Measurements from ENCODE around the gene SLC5A10.
A peak's percentile ranks its signal among the peaks of the same experiment; 100 is the strongest.
"Not testable (repeated sequence)": the region's sequence is repeated elsewhere in the genome, so short reads cannot be mapped to it uniquely, and the experiment has no call there.

The SLC5A10 gene

DNA sequence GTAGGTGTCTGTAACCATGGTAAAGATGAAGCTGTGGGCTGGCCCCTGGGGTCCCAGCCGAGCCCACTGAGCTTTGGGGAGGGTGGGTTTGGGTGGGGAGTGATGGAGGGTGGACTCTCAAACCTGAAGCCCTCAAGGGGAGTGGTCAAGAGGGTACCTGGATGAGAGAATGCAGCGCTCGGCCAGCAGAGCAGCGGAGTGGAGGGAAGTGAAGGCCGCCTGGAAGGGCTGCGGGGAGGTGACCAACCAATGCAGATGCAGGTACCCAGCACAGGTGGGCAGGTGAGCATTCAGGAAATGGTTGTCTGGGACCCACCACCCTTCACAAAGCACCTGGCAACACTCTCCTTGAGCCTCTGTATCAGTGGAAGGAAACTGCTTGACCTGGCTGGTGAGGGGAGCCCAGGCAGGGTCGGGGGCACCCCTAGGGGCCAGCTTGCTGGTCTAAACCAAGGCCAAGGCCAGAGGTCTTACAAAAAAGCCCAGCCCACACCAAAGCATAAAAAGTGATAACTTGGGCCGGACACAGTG lies 3.4 kb upstream of the SLC5A10 start:
- DNase-seq, result no peak

DNA sequence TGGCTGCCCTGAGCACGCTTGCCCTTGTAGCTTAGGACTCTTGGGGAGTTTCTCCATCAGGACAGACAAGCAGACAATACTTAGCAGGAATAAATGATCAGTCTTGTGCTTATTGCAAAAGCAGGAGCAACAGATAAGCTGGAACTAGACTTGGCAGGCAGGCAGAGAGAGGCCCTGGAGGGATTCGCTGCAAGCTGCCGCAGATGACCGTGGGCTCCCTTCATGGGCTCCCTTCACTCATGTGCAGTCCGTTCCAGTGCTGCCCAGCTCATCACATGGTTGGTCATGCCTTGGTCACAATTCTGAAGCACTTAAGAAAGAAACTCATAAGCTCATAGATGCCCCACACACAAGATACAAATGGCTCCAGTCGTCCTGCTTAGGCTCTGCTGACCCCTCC lies 2.4 kb upstream of the SLC5A10 start:
- DNase-seq, result no peak

DNA sequence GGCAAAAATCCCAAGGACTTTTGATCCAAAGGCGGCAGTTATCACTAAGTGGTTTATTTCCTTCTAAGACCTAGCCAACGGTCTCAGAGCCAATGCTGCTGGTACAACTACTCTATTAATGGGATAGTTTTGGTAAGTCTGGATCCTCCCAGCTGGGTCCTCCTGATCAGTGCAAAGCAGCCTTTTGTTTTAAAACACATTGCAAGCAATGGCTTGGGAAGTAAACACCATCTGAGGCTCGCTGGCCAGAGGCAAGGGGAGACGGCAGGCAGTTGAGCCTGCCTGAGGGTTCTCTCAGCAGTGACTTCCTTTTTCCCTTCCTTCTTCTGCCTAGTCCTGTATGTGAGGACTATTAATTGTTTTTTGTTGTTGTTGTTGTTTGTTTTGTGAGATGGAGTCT lies 1.6 kb upstream of the SLC5A10 start:
- DNase-seq, result no peak

DNA sequence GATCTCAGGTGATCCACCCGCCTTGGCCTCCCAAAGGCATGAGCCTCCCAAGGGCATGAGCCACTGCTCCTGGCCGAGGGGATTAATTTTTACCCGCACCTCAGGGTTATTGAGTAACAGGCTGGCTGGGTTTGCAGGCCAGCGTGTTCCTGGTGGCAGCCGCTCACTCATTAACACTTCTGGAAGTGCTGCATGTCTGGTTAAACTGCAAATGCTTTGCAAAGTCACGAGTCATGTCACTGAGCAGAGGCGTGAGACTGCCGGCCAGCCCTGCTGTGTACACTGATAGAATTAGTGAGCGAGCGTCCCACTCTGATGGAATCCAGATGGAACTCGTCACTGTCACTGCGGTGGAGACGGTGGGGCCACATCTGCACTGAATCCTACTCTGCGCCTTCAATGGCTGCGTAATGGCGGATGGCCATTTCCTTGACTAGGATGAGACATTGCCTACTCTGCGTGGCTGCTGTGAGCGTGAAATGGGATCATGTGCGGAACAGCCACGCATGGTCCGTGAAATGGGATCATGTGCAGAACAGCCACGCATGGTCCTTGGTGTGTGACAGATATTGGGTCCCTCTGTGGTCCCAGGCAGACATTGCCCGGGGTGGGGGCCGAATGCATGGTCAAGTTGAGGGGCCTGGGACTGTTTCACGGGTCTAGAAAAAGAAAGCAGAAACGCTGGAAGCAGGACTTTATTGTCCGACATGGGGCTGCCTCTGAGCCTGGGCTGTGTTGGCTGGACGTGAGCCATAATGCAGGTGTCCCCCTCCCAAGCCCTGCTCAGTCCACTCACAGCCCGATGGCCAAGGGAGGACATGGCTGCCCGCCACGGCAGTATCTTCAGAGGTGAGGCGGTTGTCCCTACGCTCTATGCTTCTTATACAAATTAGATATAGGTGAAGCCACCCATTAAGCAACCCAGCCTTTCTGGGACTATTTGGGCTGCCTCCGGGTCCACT lies 740 bp upstream of the SLC5A10 start:
- no peak for DNase-seq

DNA sequence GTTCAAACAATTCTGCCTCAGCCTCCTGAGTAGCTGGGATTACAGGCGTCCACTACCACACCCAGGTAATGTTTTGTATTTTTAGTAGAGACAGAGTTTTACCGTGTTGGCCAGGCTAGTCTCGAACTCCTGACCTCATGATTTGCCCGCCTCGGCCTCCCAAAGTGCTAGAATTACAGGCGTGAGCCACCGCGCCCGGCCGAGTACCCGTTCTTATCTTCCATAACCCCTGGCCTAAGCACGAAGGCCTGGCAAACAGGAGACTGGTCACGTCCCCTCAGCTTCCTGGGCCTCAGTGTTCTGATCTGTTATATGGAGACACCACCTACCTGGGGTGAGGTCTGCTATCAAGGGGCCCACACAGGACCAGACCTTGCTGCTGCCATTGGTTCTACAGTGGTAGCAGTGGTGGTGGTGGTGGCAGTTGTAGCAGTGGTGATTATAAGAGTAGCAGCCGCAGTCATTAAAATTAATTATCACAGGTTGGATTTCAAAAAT lies 1.3 kb downstream of the SLC5A10 start:
- DNase-seq, result no peak

DNA sequence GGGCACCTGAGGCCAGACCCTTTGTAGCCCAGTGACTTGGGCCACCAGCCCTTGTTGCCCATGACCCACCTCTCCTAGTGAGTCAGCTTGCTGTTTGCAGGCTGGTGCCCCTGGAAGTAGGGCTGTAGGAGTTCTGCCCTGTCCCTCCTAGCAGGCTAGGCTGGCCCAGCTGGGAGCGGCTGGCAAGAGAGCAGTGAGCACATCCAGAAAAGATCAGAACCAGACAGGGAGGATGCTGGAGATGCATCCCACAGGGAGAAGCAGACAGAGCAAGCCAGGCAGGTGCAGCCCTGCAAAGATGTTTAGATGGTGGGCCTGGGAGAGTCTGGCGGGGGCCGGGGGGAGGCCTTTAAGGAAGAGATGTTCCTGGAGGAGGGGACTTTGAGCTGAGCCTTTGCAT lies 2.4 kb downstream of the SLC5A10 start:
- DNase-seq, result no peak

DNA sequence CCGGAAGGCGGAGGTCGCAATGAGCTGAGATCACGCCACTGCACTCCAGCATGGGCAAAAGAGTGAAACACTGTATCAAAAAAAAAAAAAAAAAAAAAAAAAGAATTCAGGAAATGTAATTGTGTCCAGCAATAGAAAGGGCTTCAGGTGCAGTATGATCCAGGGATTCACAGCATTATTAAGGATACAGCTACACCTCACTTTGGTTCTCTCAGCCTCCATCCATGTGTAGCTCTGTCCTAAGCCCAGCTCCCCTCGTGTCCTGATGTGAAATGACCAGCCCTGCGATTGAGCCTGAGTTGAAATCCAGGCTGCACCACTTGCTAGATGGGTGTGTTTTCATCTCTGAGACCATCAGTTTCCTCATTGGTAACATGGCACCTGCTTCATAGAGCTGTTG lies 3.0 kb downstream of the SLC5A10 start:
- no peak for DNase-seq

DNA sequence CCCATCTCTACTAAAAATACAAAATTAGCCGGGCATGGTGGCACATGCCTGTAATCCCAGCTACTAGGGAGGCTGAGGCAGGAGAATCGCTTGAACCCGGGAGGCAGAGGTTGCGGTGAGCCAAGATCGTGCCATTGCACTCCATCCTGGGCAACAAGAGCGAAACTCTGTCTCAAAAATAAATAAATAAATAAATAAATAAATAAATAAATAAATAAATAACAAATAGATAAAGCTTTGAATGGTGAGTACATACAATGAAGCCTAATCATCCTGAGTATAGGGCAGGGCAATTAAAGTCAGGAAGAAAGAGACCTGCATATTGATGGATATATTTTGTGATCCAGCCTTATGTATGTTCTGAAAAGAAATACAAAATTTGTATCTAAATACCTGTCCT lies 4.1 kb downstream of the SLC5A10 start:
- not testable (repeated sequence) for DNase-seq

DNA sequence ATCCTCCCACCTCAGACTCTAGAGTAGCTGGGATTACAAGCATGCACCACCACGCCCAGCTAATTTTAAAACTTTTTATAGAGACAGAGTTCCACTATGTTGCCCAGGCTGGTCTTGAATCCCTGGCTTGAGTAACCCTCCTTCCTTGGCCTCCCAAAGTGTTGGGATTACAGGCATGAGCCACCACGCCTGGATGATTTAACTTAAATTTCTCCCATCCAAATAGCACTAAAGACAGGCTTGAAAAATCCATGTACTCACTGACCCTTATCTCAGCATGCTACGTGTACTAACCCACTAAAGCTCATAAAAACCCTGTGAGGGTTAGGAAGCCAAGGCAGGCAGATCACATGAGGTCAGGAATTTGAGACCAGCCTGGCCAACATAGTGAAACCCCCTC lies 4.6 kb downstream of the SLC5A10 start:
- no peak for DNase-seq

DNA sequence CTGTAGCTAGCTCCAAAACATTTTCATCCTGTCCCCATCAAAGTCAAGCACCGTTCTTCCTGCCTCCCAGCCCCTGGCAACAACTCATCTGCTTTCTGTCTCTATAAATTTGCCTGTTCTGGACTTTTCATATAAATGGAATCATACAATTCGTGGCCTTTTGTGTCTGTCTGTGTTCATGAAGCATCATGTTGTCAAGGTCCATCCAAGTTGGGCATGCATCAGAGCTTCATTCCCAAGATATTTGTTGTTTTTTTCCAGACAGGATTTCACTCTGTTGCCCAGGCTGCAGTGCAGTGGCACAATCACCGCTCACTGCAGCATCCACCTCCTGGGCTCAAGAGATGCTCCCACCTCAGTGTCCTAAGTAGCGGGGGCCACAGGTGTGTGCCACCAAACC lies 5.9 kb downstream of the SLC5A10 start:
- DNase-seq, result no peak

DNA sequence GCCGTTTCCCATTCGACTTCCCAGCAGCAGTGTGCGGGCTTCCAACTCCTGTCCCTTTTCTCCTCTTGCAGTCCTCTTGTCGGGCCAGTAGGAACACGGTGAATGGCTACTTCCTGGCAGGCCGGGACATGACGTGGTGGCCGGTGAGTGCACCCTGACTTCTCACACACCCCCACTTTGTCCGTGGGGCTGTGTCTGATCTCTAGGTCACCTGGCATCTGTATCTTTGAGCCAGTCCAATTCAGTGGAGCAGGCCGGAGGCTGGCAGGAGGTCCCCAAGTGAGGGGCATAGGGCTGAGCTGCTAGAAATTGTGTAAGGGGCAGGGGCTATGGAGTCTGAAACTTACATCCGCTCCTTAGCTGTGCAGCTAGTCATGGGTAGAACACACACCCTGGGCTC lies 6.6 kb downstream of the SLC5A10 start:
- DNase-seq, result no peak

DNA sequence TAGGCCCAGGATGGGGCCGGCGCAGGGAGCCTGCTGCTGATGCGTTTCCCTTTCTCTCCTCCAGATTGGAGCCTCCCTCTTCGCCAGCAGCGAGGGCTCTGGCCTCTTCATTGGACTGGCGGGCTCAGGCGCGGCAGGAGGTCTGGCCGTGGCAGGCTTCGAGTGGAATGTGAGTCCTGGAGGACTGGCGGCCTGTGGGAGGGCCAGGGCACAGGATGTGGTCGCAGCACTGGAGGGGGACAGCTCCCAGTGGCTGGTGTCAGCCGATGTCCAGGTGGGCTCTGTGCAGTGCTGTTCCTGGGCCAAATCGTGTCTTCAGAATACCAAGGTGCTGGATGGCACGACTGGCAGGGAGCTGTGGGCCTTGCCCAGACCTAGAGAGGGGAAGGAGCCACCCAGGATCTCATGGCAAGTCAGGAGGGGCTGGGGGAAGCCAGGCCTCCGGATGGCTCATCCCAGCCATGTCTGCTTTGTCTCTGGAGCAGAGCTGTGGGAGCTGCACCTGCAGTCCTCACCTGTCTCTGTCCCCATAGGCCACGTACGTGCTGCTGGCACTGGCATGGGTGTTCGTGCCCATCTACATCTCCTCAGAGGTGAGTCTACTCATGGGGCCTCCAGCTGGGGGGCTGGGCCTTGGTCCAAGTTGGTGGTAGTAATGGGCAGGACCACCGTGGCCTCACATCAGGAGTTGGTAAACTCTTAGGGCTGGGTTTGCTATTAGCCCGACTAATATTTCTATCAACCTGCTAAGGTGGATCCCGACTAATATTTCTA lies 7.3 kb downstream of the SLC5A10 start:
- DNase-seq, result no peak

DNA sequence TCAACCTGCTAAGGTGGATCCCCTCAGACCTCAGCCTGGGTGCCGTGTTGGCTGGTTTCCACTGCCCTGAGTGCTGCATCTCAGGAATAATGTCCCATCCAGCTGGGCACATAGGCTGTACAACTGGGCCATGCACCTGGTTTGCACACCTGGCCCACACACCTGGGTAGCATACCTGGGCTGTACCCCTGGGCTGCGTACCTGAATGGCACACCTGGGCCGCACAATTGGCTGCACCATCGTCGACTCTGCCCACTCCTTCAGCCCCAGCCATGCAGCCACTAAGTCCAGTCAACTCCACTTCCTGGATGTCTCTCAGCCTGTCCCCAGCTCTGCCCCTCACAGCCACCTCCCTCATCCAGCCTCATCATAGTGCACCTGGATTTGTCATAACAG lies 7.9 kb downstream of the SLC5A10 start:
- no peak for DNase-seq

DNA sequence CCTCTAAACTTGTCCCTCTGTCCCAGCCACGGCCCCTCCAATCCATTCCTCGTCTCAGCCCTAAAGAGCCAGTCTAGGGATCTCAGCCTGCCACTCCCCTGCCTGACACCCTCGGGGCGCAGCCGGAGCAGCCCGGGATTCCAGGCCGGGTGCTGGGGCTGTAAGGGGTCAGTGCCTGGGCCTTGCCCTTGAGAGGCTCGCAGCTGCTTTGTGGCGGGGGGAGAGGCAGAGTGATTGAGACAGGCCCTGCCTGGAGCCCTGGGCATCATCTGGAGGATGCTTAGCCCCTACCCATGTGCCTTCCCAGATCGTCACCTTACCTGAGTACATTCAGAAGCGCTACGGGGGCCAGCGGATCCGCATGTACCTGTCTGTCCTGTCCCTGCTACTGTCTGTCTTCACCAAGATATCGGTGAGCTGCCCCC lies 8.3 kb downstream of the SLC5A10 start:
- no peak for DNase-seq

DNA sequence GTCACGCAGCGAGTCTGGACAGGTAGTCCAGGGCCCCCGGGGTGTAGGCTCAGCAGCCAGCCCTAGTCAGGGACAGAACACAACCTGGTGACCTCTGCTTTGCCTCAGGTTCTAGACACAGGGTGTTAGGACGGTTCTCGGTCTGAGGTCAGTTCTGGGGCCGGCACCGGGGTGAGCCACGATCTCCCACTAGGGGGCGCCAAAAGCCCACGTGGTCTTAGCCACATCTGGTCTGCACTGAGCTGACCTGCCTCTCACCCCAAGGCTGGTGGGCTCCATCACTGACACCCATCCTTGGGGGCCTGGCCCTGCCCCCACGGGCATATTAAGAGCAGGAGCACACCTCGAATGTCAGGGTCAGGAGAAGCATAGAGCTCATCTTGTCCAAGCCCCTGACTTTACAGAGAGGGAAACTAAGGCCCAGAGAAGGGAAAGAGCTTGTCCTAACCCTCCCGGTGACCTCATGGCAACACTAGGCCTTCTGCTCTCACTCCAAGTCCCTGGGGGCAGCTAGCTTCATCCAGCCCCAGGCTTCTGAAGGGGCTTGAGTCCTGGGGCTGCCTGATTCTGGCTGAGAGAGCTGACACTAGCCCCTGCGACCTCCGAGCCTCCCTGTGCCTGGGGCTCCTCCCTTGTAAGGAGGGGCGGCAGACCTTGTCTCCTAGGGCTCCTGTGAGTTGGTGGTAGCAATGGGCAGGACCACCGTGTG lies 9.0 kb downstream of the SLC5A10 start:
- peak; percentile 85 for DNase-seq

DNA sequence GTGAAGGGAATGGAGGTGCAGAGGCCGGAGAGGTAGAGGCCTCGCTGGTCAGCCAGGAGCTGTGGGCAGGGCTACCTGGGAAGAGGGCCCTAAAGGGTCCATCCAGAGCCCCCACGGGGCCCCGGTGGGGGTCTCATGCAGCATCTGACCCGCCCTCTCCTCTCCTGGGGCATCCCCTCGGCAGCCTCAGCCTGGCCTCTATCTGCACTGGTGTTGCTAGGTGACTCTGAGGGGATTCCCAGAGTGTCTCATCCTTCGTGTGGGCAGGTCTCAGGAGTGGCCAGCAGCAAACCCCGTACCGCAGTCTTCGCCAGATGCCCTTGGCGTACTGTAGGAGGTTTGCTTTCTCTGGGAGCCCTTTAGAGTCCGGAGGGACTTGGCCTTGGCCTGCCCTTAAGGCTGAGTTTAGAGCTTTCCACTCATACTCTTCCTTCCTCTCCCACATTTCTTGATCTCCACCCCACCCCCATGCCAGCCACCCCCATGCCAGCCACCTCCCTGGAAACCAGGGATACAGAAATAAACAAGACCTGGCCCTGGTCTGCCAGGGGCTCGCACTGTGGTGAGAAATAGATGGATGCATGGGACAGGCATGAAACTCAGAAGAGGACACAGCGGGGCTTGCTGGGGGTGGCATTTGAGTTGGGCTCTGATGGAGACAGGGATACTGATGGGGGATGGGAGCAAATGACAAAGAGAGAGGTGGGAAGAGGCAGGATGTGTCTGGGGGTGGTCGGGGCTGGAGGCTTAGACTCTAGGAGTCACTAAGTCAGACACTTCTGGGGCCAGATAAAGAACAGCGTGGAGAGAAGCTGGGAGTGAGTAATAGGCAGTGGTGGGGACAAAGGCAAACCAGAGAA lies 9.9 kb downstream of the SLC5A10 start:
- DNase-seq, result peak; percentile 27

DNA sequence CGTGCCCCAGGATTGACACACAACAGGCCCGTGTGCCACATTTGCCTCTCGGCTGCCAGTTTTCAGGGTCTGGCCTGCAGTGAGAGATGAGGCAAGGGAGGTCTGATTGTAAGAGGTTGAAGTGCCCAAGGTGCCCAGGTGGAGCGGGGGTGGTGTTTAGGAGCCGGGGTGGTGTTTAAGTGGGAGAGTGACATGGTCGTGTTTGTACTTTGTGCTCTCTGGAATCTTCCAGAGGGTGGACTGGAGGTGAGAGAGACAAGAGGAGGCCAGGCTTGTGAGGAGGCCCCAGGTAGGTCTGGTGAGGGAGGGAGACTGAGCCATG lies 10.5 kb downstream of the SLC5A10 start:
- no peak for DNase-seq

DNA sequence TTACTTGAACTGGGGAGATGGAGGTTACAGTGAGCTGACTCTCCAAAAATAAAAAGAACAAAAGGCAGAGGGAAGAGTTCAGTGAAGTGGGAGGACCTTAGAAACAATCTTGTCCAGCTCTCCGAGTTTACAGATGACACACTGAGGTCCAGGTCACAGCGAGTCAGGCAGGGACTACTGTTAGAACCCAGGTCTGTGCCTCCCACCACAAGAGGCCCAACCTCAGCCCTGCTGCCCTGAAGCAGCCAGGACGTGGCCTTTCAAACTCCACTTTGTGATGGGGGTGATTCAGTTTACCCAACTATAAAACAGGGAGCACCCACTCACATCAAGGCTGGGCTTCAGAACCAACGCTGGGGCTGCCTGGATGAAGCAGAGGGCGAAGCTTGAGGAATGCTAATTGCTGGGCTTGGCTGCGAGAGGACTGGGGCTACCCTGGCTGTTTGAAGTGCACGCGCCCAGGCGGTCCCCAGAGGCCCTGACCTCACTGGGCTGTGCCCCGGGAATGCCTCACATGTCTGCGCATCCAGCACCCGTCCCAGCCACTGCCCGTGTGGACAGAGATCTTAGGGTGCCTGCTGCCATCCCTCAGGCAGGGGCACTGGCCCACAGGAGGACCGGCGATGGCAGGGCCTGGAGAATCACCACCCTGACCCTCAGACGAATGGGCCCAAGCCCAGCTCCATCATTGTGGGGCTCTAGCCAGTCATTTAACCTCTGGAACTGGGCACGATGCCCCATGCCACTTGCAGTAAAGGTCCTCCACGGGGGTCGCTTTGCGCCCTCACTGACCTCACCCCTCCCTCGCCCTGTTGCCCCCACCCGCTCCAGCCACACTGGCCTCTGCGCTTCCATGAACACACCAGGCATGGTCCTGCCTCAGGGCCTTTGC lies 11.4 kb downstream of the SLC5A10 start:
- DNase-seq, result no peak

DNA sequence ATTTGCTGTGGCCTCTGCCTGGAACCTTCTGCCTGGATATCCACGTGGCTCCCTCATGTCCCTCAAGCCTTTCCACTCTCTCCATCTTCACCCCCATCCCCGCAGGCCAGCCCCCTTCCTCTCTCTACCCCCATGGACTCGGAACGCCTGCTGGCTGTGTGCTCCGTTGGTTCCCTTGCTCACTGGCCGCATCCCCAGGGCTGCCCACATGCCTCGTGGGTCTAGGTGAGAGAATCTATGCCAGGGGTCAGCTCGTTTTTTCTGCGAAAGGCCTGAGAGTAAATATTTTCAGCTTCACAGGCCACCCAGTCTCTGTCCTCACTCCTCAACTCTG lies 12.0 kb downstream of the SLC5A10 start:
- no peak for DNase-seq

DNA sequence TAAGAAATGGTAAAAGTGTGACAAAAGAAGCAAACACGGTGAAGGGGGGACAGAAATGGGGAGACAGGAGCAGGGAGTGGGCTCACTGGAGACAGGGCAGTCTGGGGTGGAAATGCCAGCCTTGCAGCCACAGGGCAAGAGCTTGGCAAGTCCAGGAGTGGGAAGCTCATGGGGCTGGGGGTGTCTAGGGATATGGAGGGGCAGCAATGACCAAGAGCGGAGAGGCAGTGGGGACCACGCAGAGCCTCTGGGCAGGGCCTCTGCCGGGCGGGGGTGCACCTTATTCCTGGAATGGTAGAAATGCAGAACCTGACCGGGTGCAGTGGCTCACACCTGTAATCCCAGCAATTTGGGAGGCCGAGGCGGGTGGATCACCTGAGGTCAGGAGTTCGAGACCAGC lies 12.6 kb downstream of the SLC5A10 start:
- DNase-seq, result no peak

DNA sequence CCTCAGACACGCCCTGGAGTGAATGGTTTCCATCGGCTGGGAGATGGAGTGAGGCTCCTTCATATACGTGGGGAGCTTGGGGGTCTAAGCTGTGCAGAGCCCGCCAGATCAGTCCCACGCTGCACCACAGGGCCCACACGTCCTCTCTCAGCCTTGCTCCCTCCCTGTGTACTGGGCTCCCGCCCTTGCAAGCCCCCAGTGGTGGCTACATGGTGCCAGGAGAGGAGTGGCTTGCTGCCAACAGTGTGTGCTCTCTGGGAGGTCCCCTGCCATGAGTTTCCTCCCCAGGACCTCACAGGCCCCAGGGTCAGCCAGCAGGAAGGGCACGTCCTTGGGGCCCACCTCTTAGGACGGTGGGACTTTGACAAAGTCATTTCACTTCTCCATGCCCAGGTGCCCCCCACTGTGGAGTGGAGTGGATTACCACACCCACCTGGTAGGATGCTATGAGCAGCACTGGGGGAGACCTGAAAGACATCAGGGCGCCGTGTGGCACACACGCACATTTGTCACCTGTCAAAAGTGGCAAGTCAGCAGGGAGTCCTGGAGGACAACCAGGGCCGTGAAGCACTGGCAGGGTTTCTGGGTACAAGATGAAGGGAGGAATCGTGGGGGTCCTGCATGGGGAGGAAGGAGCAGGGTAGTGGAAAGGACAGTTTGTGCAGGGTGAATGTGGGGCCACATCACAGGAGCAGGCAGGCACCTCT lies 13.7 kb downstream of the SLC5A10 start:
- DNase-seq, result no peak

All from stimulated activated CD4-positive, alpha-beta T cell treated with anti-CD3 and anti-CD28 coated beads, Interleukin-4, amount 100 ng/mL, for 24 hours (primary cell).